ENCODE data around the gene YPEL3.
"Not testable (repeated sequence)": the region's sequence is repeated elsewhere in the genome, so short reads cannot be mapped to it uniquely, and the experiment has no call there.

The YPEL3 gene

GRCh38 chr16:30116291-30117207, 20.5 kb upstream of the YPEL3 start:
- DNase-seq (ENCODE audit: low read depth): no peak

GRCh38 chr16:30115238-30115637, 19.2 kb upstream of the YPEL3 start:
- DNase-seq (ENCODE audit: low read depth): no peak

GRCh38 chr16:30114833-30115232, 18.8 kb upstream of the YPEL3 start:
- DNase-seq (ENCODE audit: low read depth): not testable (repeated sequence)

GRCh38 chr16:30114411-30114810, 18.4 kb upstream of the YPEL3 start:
- DNase-seq (ENCODE audit: low read depth): no peak

GRCh38 chr16:30113711-30114333, 17.8 kb upstream of the YPEL3 start:
- no peak for DNase-seq (ENCODE audit: low read depth)

GRCh38 chr16:30113031-30113710, 17.2 kb upstream of the YPEL3 start, which contains the start of gene GDPD3:
Gene GDPD3 (minus strand): TSS chr16:30113537. CDS start chr16:30113478, 59 bp downstream.
- no peak for DNase-seq (ENCODE audit: low read depth)

GRCh38 chr16:30112197-30113030, 16.4 kb upstream of the YPEL3 start:
- no peak for DNase-seq (ENCODE audit: low read depth)

GRCh38 chr16:30110661-30111060, 14.6 kb upstream of the YPEL3 start:
- no peak for DNase-seq (ENCODE audit: low read depth)

GRCh38 chr16:30108059-30108850, 12.2 kb upstream of the YPEL3 start:
- DNase-seq (ENCODE audit: low read depth): no peak

GRCh38 chr16:30104492-30104891, 8.5 kb upstream of the YPEL3 start:
- no peak for DNase-seq (ENCODE audit: low read depth)

GRCh38 chr16:30104090-30104489, 8.1 kb upstream of the YPEL3 start:
- no peak for DNase-seq (ENCODE audit: low read depth)

- DNase-seq (ENCODE audit: low read depth): no peak
Measured at GRCh38 chr16:30096862-30097563, 1.0 kb upstream of the YPEL3 start.

GRCh38 chr16:30095166-30096078, 591 bp downstream of the YPEL3 start:
- DNase-seq (ENCODE audit: low read depth): no peak

- no peak for DNase-seq (ENCODE audit: low read depth)
Measured at GRCh38 chr16:30094541-30095165, 1.4 kb downstream of the YPEL3 start.

GRCh38 chr16:30092373-30093010, 3.5 kb downstream of the YPEL3 start:
- DNase-seq (ENCODE audit: low read depth): no peak

- DNase-seq (ENCODE audit: low read depth): peak; percentile 81
Measured at GRCh38 chr16:30091474-30092372, 4.3 kb downstream of the YPEL3 start, which contains the start of gene TBX6. Gene TBX6 (minus strand): TSS chr16:30091924. CDS start chr16:30091193, 731 bp downstream.

All from stromal cell of bone marrow (primary cell).